NCI-H1930 (cell line): ENCODE data around the gene SLC15A3.

Source experiments
- DNase-seq, 2 experiments: peaks; one replicate each; lab custom pipeline; 2025; lab: John Stamatoyannopoulos, UW

Gene SLC15A3

GRCh38 chr11:60951904-60952741 lies at the start of gene SLC15A3:
SLC15A3 (minus strand) TSS chr11:60952176; CDS start chr11:60951551, 625 bp downstream.
- DNase-seq: no peak

GRCh38 chr11:61000426-61000825 lies 48.5 kb upstream of the SLC15A3 start:
- no peak for DNase-seq

- no peak for DNase-seq
These were observed 44.6 kb upstream of the SLC15A3 start for GRCh38 chr11:60996381-60997138.

GRCh38 chr11:60995798-60996197 lies 43.8 kb upstream of the SLC15A3 start:
- DNase-seq: no peak

GRCh38 chr11:60994541-60995080 lies 42.6 kb upstream of the SLC15A3 start:
- no peak for DNase-seq

GRCh38 chr11:60993615-60994014 lies 41.6 kb upstream of the SLC15A3 start:
- DNase-seq: no peak

GRCh38 chr11:60992842-60993409 lies 41.0 kb upstream of the SLC15A3 start:
- DNase-seq: no peak

GRCh38 chr11:60991457-60991856 lies 39.5 kb upstream of the SLC15A3 start:
- DNase-seq: no peak

- DNase-seq: no peak
These were observed 37.2 kb upstream of the SLC15A3 start for GRCh38 chr11:60989093-60989650.

GRCh38 chr11:60988658-60989057 lies 36.7 kb upstream of the SLC15A3 start:
- DNase-seq: no peak

GRCh38 chr11:60987577-60988277 lies 35.8 kb upstream of the SLC15A3 start:
- DNase-seq: no peak

GRCh38 chr11:60985991-60986915 lies 34.3 kb upstream of the SLC15A3 start:
- DNase-seq: no peak

GRCh38 chr11:60985501-60985900 lies 33.5 kb upstream of the SLC15A3 start:
- DNase-seq: no peak

- DNase-seq: no peak
These were observed 32.7 kb upstream of the SLC15A3 start for GRCh38 chr11:60984636-60985035.

- no peak for DNase-seq
These were observed 32.2 kb upstream of the SLC15A3 start for GRCh38 chr11:60984149-60984548.

GRCh38 chr11:60982184-60982583 lies 30.2 kb upstream of the SLC15A3 start:
- DNase-seq: no peak

- no peak for DNase-seq
These were observed 29.5 kb upstream of the SLC15A3 start for GRCh38 chr11:60981515-60981914.

- DNase-seq: no peak
These were observed 26.8 kb upstream of the SLC15A3 start for GRCh38 chr11:60978546-60979380.

- DNase-seq: no peak
These were observed 25.9 kb upstream of the SLC15A3 start for GRCh38 chr11:60977836-60978235.

- no peak for DNase-seq
These were observed 25.2 kb upstream of the SLC15A3 start for GRCh38 chr11:60977224-60977623.
